CD4-positive, alpha-beta memory T cell (primary cell): ENCODE data around the gene CTSS. TPM values are rescaled to one million over a fixed set of nuclear protein-coding genes. Genes with fewer than 3 reads are reported as not detected.
"Not testable (repeated sequence)": the region's sequence is repeated elsewhere in the genome, so short reads cannot be mapped to it uniquely, and the experiment has no call there.

Experiments
- CTCF ChIA-PET: fragments of 350-600 bp; sonication (Branson Sonifier 250); formaldehyde crosslinking; loops from one replicate; lab custom pipeline; 2021; ENCODE audit warnings: inconsistent platforms; ENCODE audit not compliant: partially characterized antibody; lab: Charles Lee
- POLR2A ChIA-PET: fragments of 350-600 bp; sonication (Branson Sonifier 250); formaldehyde crosslinking; loops from one replicate; lab custom pipeline; 2021; ENCODE audit not compliant: partially characterized antibody; lab: Charles Lee
- DNase-seq, 5 donors: peaks; one replicate each; pipeline versions ENCODE4 v3.0.0 to v3.0.0-alpha.2; 2020 to 2022; ENCODE audit warnings: mixed read lengths in 1 of 5
- H3K27ac ChIP-seq: one replicate; pipeline ENCODE4 v1.7.0; 2013; ENCODE audit warnings: low read depth, low read length
- H3K27me3 ChIP-seq: 2 replicates; pipeline ENCODE4 v1.7.0; 2013; ENCODE audit warnings: mild to moderate bottlenecking, low read length, moderate library complexity; ENCODE audit not compliant: insufficient read depth
- H3K36me3 ChIP-seq: 2 replicates; pipeline ENCODE4 v1.7.0; 2013; ENCODE audit warnings: mild to moderate bottlenecking, low read length, moderate library complexity; ENCODE audit not compliant: insufficient read depth
- H3K4me1 ChIP-seq: 2 replicates; pipeline ENCODE4 v1.7.0; 2013; ENCODE audit warnings: mild to moderate bottlenecking, low read length, moderate library complexity; ENCODE audit not compliant: insufficient read depth
- H3K4me3 ChIP-seq, 2 donors: one replicate each; pipeline ENCODE4 v1.7.0; 2013; ENCODE audit warnings: low read length in 2 of 2, mild to moderate bottlenecking in 1 of 2
- H3K9me3 ChIP-seq, 2 donors: one replicate each; pipeline ENCODE4 v1.7.0; 2013; ENCODE audit warnings: low read length in 2 of 2, control low read depth in 1 of 2; ENCODE audit not compliant: control insufficient read depth in 1 of 2
- H3K27ac Mint-ChIP-seq, 7 donors: one replicate each; pipeline ENCODE4 v1.8.0; 2020 to 2021; ENCODE audit warnings: mixed read lengths in 7 of 7, mild to moderate bottlenecking in 6 of 7, inconsistent platforms in 3 of 7, moderate library complexity in 3 of 7
- H3K27me3 Mint-ChIP-seq, 2 donors: one replicate each; pipeline ENCODE4 v1.8.0; 2020 to 2021; ENCODE audit warnings: mixed read lengths in 2 of 2
- H3K36me3 Mint-ChIP-seq, 2 donors: one replicate each; pipeline ENCODE4 v1.8.0; 2020 to 2021; ENCODE audit warnings: mixed read lengths in 2 of 2, inconsistent platforms in 1 of 2, mild to moderate bottlenecking in 1 of 2
- H3K4me1 Mint-ChIP-seq, 4 donors: one replicate each; pipeline ENCODE4 v1.8.0; 2020 to 2021; ENCODE audit warnings: mixed read lengths in 4 of 4, mild to moderate bottlenecking in 1 of 4
- H3K4me3 Mint-ChIP-seq, 8 donors: one replicate each; pipeline ENCODE4 v1.8.0; 2020 to 2021; ENCODE audit warnings: mixed read lengths in 8 of 8, mild to moderate bottlenecking in 7 of 8, moderate library complexity in 6 of 8, inconsistent platforms in 3 of 8
- H3K9me3 Mint-ChIP-seq, 8 donors: one replicate each; pipeline ENCODE4 v1.8.0; 2020 to 2021; ENCODE audit warnings: mixed read lengths in 8 of 8, mild to moderate bottlenecking in 5 of 8, inconsistent platforms in 3 of 8, moderate library complexity in 1 of 8
- intact Hi-C: fragments of 100-400 bp; cut with micrococcal nuclease; formaldehyde crosslinking; loops from one replicate; pipeline ENCODE4 v1.15.1; 2023
- polyA plus RNA-seq, 2 donors: library from polyadenylated mRNA; unstranded; fragments of 300-500 nt; fragmentation: Illumina TruSeq; gene quantifications; one replicate each; pipeline ENCODE4 v1.2.3, GENCODE V29; 2021
- total RNA-seq, 2 experiments: library from RNA; stranded (reverse); gene quantifications; one replicate each; pipeline ENCODE4 v1.2.3, GENCODE V29; 2021

Gene CTSS
- total and polyA plus RNA-seq, 4 experiments from 2014 or later = 119 to 172 (median 132) TPM

- H3K9me3 ChIP-seq, H3K9me3 Mint-ChIP-seq, H3K36me3 ChIP-seq, H3K4me1 ChIP-seq, H3K27me3 ChIP-seq, intact Hi-C loops, H3K27ac ChIP-seq, H3K36me3 Mint-ChIP-seq, H3K27ac Mint-ChIP-seq, CTCF ChIA-PET, H3K27me3 Mint-ChIP-seq, H3K4me3 Mint-ChIP-seq, POLR2A ChIA-PET, H3K4me3 ChIP-seq, DNase-seq: not testable (repeated sequence)
- H3K4me1 Mint-ChIP-seq = peaks cover 8 to 19% (median 17%) of the 10 kb centered on the region in 4 donors
These were observed 10.4 kb upstream of the CTSS start for GRCh38 chr1:150775931-150776505.

- ChIA-PET POLR2A (no interaction called here), CTCF (interaction anchor here (0.7 kb wide), 1 partner anchor 35 kb away, joined by 3 read pairs; no protein-coding TSS in a partner anchor)
- H3K4me1 ChIP-seq = peaks cover 13% of the 10 kb centered on the region
- H3K27me3 Mint-ChIP-seq = no peaks in the 10 kb centered on the region
- H3K27ac ChIP-seq = no peak overlapping the region
- no peaks in the 10 kb centered on the region for H3K36me3 Mint-ChIP-seq
- H3K9me3 Mint-ChIP-seq = no peaks in the 10 kb centered on the region
- H3K4me1 Mint-ChIP-seq = peaks cover 14 to 27% (median 24%) of the 10 kb centered on the region in 4 donors
- no peaks in the 10 kb centered on the region for H3K27me3 ChIP-seq
- no peak overlapping the region for H3K27ac Mint-ChIP-seq
- no peaks in the 10 kb centered on the region for H3K9me3 ChIP-seq
- H3K4me3 Mint-ChIP-seq = no peak overlapping the region
- no peak overlapping the region for H3K4me3 ChIP-seq
- DNase-seq = no peak
- intact Hi-C loops = no loop called here
- H3K36me3 ChIP-seq = no peaks in the 10 kb centered on the region
These were observed 9.7 kb upstream of the CTSS start for GRCh38 chr1:150775276-150775675.

GRCh38 chr1:150772326-150772725, 6.7 kb upstream of the CTSS start:
- Mint-ChIP-seq H3K27ac (no peak overlapping the region), H3K4me1 (peaks cover 13 to 24% (median 19%) of the 10 kb centered on the region in 4 donors), H3K9me3 (no peaks in the 10 kb centered on the region), H3K27me3 (no peaks in the 10 kb centered on the region), H3K4me3 (no peak overlapping the region), H3K36me3 (no peaks in the 10 kb centered on the region)
- no peak overlapping the region for H3K4me3 ChIP-seq
- intact Hi-C loops = no loop called here
- no peaks in the 10 kb centered on the region for H3K36me3 ChIP-seq
- H3K4me1 ChIP-seq = peaks cover 6% of the 10 kb centered on the region
- no peak for DNase-seq
- H3K27me3 ChIP-seq = no peaks in the 10 kb centered on the region
- no peak overlapping the region for H3K27ac ChIP-seq
- POLR2A ChIA-PET = interaction anchor here (1.8 kb wide), 1 partner anchor 75 kb away, joined by 5 read pairs; the partner anchor contains the start of gene GOLPH3L
- CTCF ChIA-PET = no interaction called here
- no peaks in the 10 kb centered on the region for H3K9me3 ChIP-seq

GRCh38 chr1:150767704-150768103, 2.1 kb upstream of the CTSS start:
- Mint-ChIP-seq H3K4me3 (peak overlapping the region in 2 of 8 donors; percentile 5 to 41), H3K27ac (peak overlapping the region in 4 of 7 donors; percentile 14 to 53 (median 36))
- CTCF ChIA-PET = not testable (repeated sequence)

GRCh38 chr1:150765977-150766301, 361 bp upstream of the CTSS start:
- ChIA-PET CTCF (interaction anchor here (0.8 to 1.0 kb wide), 2 partner anchors 17 to 230 kb away, joined by 3 to 4 read pairs; no protein-coding TSS in a partner anchor), POLR2A (interaction anchor here (0.6 to 2.7 kb wide), 9 partner anchors 10 to 402 kb away, joined by 3 to 10 read pairs (median 4); partner anchors contain the start of genes ENSA, GOLPH3L, MCL1 and RPRD2)
- H3K27ac Mint-ChIP-seq = peak overlapping the region; percentile 87 to 98 (median 95)
- H3K4me1 Mint-ChIP-seq = peaks cover 33 to 59% (median 45%) of the 10 kb centered on the region in 4 donors
- H3K9me3 ChIP-seq, H3K27me3 ChIP-seq, H3K9me3 Mint-ChIP-seq, H3K36me3 ChIP-seq, H3K27me3 Mint-ChIP-seq, DNase-seq: not testable (repeated sequence)
- peaks cover 48% of the 10 kb centered on the region for H3K4me1 ChIP-seq
- H3K4me3 ChIP-seq = peak overlapping the region; percentile 55 to 71
- H3K36me3 Mint-ChIP-seq = peaks cover 17 to 24% of the 10 kb centered on the region in 2 donors
- peak overlapping the region; percentile 51 for H3K27ac ChIP-seq
- intact Hi-C loops = loop anchor here (5.0 to 10.0 kb wide), 3 partner anchors 111 to 204 kb away; partner anchors contain the start of genes ARNT and SETDB1
- peak overlapping the region; percentile 89 to 98 (median 93) for H3K4me3 Mint-ChIP-seq

More at GRCh38 chr1:150767704-150768103, 2.1 kb upstream of the CTSS start:
- H3K27me3 Mint-ChIP-seq, H3K4me3 ChIP-seq, H3K36me3 ChIP-seq, H3K9me3 Mint-ChIP-seq, H3K27me3 ChIP-seq, H3K27ac ChIP-seq, H3K9me3 ChIP-seq, DNase-seq: not testable (repeated sequence)
- H3K4me1 ChIP-seq = peaks cover 37% of the 10 kb centered on the region
- intact Hi-C loops = loop anchor here (5.0 to 10.0 kb wide), 3 partner anchors 110 to 205 kb away; partner anchors contain the start of genes ARNT and SETDB1
- POLR2A ChIA-PET = interaction anchor here (2.7 kb wide), 1 partner anchor 71 kb away, joined by 9 read pairs; the partner anchor contains the start of gene GOLPH3L
- H3K4me1 Mint-ChIP-seq = peaks cover 33 to 57% (median 47%) of the 10 kb centered on the region in 4 donors
- H3K36me3 Mint-ChIP-seq = peaks cover 10 to 17% of the 10 kb centered on the region in 2 donors

- Histone ChIP-seq H3K9me3 (no peaks in the 10 kb centered on the region), H3K4me1 (peaks cover 42% of the 10 kb centered on the region), H3K4me3 (peak overlapping the region; percentile 55 to 71), H3K36me3 (no peaks in the 10 kb centered on the region), H3K27me3 (no peaks in the 10 kb centered on the region), H3K27ac (peak overlapping the region; percentile 51)
- peak overlapping the region; percentile 89 to 98 (median 93) for H3K4me3 Mint-ChIP-seq
- peaks cover 24 to 34% of the 10 kb centered on the region in 2 donors for H3K36me3 Mint-ChIP-seq
- peaks cover 0 to 2% (median 0%) of the 10 kb centered on the region in 8 donors for H3K9me3 Mint-ChIP-seq
- no peaks in the 10 kb centered on the region for H3K27me3 Mint-ChIP-seq
- intact Hi-C loops = loop anchor here (5.0 to 10.0 kb wide), 3 partner anchors 113 to 202 kb away; partner anchors contain the start of genes ARNT and SETDB1
- ChIA-PET POLR2A (interaction anchor here (1.1 to 2.7 kb wide), 7 partner anchors 8 to 135 kb away, joined by 3 to 9 read pairs (median 3); partner anchors contain the start of genes ENSA and GOLPH3L), CTCF (no interaction called here)
- peak in 1 of 5 donors; percentile 28 for DNase-seq
- peaks cover 32 to 58% (median 46%) of the 10 kb centered on the region in 4 donors for H3K4me1 Mint-ChIP-seq
- peak overlapping the region; percentile 87 to 98 (median 95) for H3K27ac Mint-ChIP-seq
These were observed 919 bp downstream of the CTSS start for GRCh38 chr1:150764617-150765101.

- H3K36me3 Mint-ChIP-seq = peaks cover 28 to 41% of the 10 kb centered on the region in 2 donors
- Histone ChIP-seq H3K36me3 (no peaks in the 10 kb centered on the region), H3K27ac (no peak overlapping the region), H3K27me3 (no peaks in the 10 kb centered on the region), H3K4me3 (no peak overlapping the region), H3K4me1 (peaks cover 42% of the 10 kb centered on the region), H3K9me3 (no peaks in the 10 kb centered on the region)
- no peak for DNase-seq
- POLR2A ChIA-PET = interaction anchor here (1.5 kb wide), 1 partner anchor 114 kb away, joined by 4 read pairs; no protein-coding TSS in a partner anchor
- H3K27me3 Mint-ChIP-seq = no peaks in the 10 kb centered on the region
- intact Hi-C loops = loop anchor here (10.0 kb wide), 1 partner anchor 162 kb away; the partner anchor contains the start of gene SETDB1
- H3K4me1 Mint-ChIP-seq = peaks cover 33 to 58% (median 46%) of the 10 kb centered on the region in 4 donors
- CTCF ChIA-PET = no interaction called here
- H3K4me3 Mint-ChIP-seq = peak overlapping the region; percentile 23 to 70 (median 54)
- H3K9me3 Mint-ChIP-seq = peaks cover 0 to 2% (median 0%) of the 10 kb centered on the region in 8 donors
- peak overlapping the region in 5 of 7 donors; percentile 2 to 71 (median 4) for H3K27ac Mint-ChIP-seq
These were observed 2.6 kb downstream of the CTSS start for GRCh38 chr1:150763018-150763417.
